ENCODE data around the gene ABCF1. TPM values are rescaled to one million over a fixed set of nuclear protein-coding genes. Genes with fewer than 3 reads are reported as not detected.

ABCF1 gene
- total and polyA plus RNA-seq, 9 of the 15 experiments (the other 6 are each of a cell fraction or from before 2014, with no cell fraction given), result 41.6 to 193 (median 102) TPM

GRCh38 chr6:30543821-30544220 is 27.4 kb upstream of the ABCF1 start:
- Histone ChIP-seq H3K79me2 (ENCODE audit: control insufficient read depth, insufficient read depth, low read length) (no peaks in the 10 kb centered on the region), H3K27me3 (ENCODE audit: control insufficient read depth in 2 of 2, insufficient read depth in 2 of 2, low read length in 2 of 2) (no peaks in the 10 kb centered on the region), H2AFZ (ENCODE audit: low read depth, low read length) (no peak overlapping the region), H3K4me1 (replicated peaks in 1 of 2; ENCODE audit: control insufficient read depth in 2 of 2, insufficient read depth in 2 of 2, low read length in 2 of 2) (peaks cover 2 to 3% of the 10 kb centered on the region in 2 experiments; a peak in 3 of 5 replicates), H3K4me2 (ENCODE audit: insufficient read depth, low read length) (no peak overlapping the region), H3K36me3 (ENCODE audit: control insufficient read depth, insufficient read depth, low read length) (peaks cover 41% of the 10 kb centered on the region; the same call in 2 of the 3 replicates), H3K9ac (ENCODE audit: insufficient read depth in 1 of 2, low read depth in 2 of 2, low read length in 2 of 2) (no peak overlapping the region), H4K20me1 (replicated peaks; ENCODE audit: control insufficient read depth, insufficient read depth, low read length) (no peaks in the 10 kb centered on the region), H3K9me3 (replicated peaks; ENCODE audit: control insufficient read depth, insufficient read depth, low read depth, low read length) (no peaks in the 10 kb centered on the region), H3K4me3 (no peak overlapping the region), H3K9me1 (ENCODE audit: control insufficient read depth, insufficient read depth, low read length) (no peaks in the 10 kb centered on the region), H3K27ac (ENCODE audit: extremely low read depth, low read depth, low read length) (no peak overlapping the region)
- TF ChIP-seq ARNT (IDR thresholded peaks at IDR 0.05) (no peak), ZFP30 (CRISPR knock-in tag; IDR thresholded peaks at IDR 0.05; ENCODE audit: borderline replicate concordance) (no peak), TFAM (CRISPR knock-in tag; conservative IDR thresholded peaks at IDR 0.05) (no peak), HNRNPK (IDR thresholded peaks at IDR 0.05; ENCODE audit: low read depth, low read length, poor library complexity, severe bottlenecking) (no peak), ZNF444 (CRISPR knock-in tag; IDR thresholded peaks at IDR 0.05) (no peak)
- TF ChIP-seq, protein P1, sequence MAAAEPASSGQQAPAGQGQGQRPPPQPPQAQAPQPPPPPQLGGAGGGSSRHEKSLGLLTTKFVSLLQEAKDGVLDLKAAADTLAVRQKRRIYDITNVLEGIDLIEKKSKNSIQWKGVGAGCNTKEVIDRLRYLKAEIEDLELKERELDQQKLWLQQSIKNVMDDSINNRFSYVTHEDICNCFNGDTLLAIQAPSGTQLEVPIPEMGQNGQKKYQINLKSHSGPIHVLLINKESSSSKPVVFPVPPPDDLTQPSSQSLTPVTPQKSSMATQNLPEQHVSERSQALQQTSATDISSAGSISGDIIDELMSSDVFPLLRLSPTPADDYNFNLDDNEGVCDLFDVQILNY (CRISPR knock-in tag; IDR thresholded peaks at IDR 0.05), result no peak
- TF ChIP-seq, protein P2, sequence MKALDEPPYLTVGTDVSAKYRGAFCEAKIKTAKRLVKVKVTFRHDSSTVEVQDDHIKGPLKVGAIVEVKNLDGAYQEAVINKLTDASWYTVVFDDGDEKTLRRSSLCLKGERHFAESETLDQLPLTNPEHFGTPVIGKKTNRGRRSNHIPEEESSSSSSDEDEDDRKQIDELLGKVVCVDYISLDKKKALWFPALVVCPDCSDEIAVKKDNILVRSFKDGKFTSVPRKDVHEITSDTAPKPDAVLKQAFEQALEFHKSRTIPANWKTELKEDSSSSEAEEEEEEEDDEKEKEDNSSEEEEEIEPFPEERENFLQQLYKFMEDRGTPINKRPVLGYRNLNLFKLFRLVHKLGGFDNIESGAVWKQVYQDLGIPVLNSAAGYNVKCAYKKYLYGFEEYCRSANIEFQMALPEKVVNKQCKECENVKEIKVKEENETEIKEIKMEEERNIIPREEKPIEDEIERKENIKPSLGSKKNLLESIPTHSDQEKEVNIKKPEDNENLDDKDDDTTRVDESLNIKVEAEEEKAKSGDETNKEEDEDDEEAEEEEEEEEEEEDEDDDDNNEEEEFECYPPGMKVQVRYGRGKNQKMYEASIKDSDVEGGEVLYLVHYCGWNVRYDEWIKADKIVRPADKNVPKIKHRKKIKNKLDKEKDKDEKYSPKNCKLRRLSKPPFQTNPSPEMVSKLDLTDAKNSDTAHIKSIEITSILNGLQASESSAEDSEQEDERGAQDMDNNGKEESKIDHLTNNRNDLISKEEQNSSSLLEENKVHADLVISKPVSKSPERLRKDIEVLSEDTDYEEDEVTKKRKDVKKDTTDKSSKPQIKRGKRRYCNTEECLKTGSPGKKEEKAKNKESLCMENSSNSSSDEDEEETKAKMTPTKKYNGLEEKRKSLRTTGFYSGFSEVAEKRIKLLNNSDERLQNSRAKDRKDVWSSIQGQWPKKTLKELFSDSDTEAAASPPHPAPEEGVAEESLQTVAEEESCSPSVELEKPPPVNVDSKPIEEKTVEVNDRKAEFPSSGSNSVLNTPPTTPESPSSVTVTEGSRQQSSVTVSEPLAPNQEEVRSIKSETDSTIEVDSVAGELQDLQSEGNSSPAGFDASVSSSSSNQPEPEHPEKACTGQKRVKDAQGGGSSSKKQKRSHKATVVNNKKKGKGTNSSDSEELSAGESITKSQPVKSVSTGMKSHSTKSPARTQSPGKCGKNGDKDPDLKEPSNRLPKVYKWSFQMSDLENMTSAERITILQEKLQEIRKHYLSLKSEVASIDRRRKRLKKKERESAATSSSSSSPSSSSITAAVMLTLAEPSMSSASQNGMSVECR (CRISPR knock-in tag; IDR thresholded peaks at IDR 0.05), result no peak
- ChIA-PET POLR2A (interaction anchor here (1.3 to 6.2 kb wide), 3 partner anchors 11 to 62 kb away, joined by 3 to 85 read pairs (median 4); partner anchors contain the start of genes GNL1 and PRR3), CTCF (ENCODE audit: low intra/inter-chr PET ratio) (interaction anchor here (5.4 kb wide), 1 partner anchor 60 kb away, joined by 63 read pairs; no protein-coding TSS in a partner anchor)
- DNase-seq (ENCODE audit: extremely low read depth in 1 of 4, low spot score in 3 of 4) (no peak), FAIRE-seq (no peak), ATAC-seq (no peak)
- no TSS peak for BruUV-seq (replicated peaks)
- 82% methylated on average over 3 of the region's 3 CpGs for WGBS (ENCODE audit: insufficient coverage, low coverage, missing lambda C conversion rate)
- in situ Hi-C loops (cut with MboI), result no loop called here
- intact Hi-C loops (cut with micrococcal nuclease), result loop anchor here (1.0 to 5.0 kb wide), 2 partner anchors 61 to 188 kb away; no protein-coding TSS in a partner anchor

Measured in K562 (cell line).